Activated effector memory CD4-positive, alpha-beta T cell treated with Interleukin-2 at 50 U/mL for 16 hours (primary cell): ENCODE results near the gene MRPL28.
"Not testable (repeated sequence)": the region's sequence is repeated elsewhere in the genome, so short reads cannot be mapped to it uniquely, and the experiment has no call there.

Experiments
- DNase-seq: peaks from one replicate; pipeline ENCODE4 v3.0.0-alpha.2; 2020

MRPL28 gene

GRCh38 chr16:370443-370842 lies at the start of gene MRPL28:
TSS of gene MRPL28 (minus strand) at chr16:370538. CDS start at chr16:370218, 320 bp downstream.
- DNase-seq, result peak; percentile 90

- DNase-seq, result not testable (repeated sequence)
Observed at GRCh38 chr16:415170-415498, 44.8 kb upstream of the MRPL28 start.

GRCh38 chr16:414395-415169 lies 44.2 kb upstream of the MRPL28 start:
- DNase-seq, result no peak

- no peak for DNase-seq
Observed at GRCh38 chr16:411576-412265, 41.4 kb upstream of the MRPL28 start.

GRCh38 chr16:410516-411178 lies 40.3 kb upstream of the MRPL28 start:
- DNase-seq, result no peak

- DNase-seq, result no peak
Observed at GRCh38 chr16:407253-407652, 36.9 kb upstream of the MRPL28 start.

GRCh38 chr16:405548-406506 lies 35.5 kb upstream of the MRPL28 start:
- no peak for DNase-seq

GRCh38 chr16:404971-405486 lies 34.7 kb upstream of the MRPL28 start:
- no peak for DNase-seq

GRCh38 chr16:401468-402348 lies 31.4 kb upstream of the MRPL28 start, which contains the start of gene DECR2:
TSS of gene DECR2 (plus strand) at chr16:401885. CDS start at chr16:401964, 79 bp downstream.
- DNase-seq, result peak; percentile 96

GRCh38 chr16:400061-400591 lies 29.8 kb upstream of the MRPL28 start:
- no peak for DNase-seq

- no peak for DNase-seq
Observed at GRCh38 chr16:399340-400019, 29.1 kb upstream of the MRPL28 start.

GRCh38 chr16:398561-399339 lies 28.4 kb upstream of the MRPL28 start:
- DNase-seq, result no peak

GRCh38 chr16:397736-398332 lies 27.5 kb upstream of the MRPL28 start:
- no peak for DNase-seq

GRCh38 chr16:397135-397661 lies 26.9 kb upstream of the MRPL28 start, which contains the start of gene NME4:
TSS of gene NME4 (plus strand) at chr16:397199. CDS start at chr16:397223, 24 bp downstream.
- DNase-seq, result no peak

- no peak for DNase-seq
Observed at GRCh38 chr16:396605-397004, 26.3 kb upstream of the MRPL28 start.

GRCh38 chr16:396199-396598 lies 25.9 kb upstream of the MRPL28 start:
- DNase-seq, result no peak

- DNase-seq, result no peak
Observed at GRCh38 chr16:392450-393030, 22.2 kb upstream of the MRPL28 start.

GRCh38 chr16:391885-392335 lies 21.6 kb upstream of the MRPL28 start:
- peak; percentile 53 for DNase-seq
